HepG2 (cell line): ENCODE results near the gene SHANK2. TPM values are rescaled to one million over a fixed set of nuclear protein-coding genes. Genes with fewer than 3 reads are reported as not detected.

Experiments
- CBX1 ChIP-seq: IDR thresholded peaks from one replicate; pipeline ENCODE4 v1.6.1; 2016; ENCODE audit warnings: antibody characterized with exemption, low read depth
- CEBPB ChIP-seq: IDR thresholded peaks from 2 replicates; pipeline ENCODE4 v1.6.1; 2011; ENCODE audit warnings: low read depth, low read length, improper control_type of control experiment, borderline replicate concordance
- MLXIP ChIP-seq: sonication (generic); formaldehyde crosslinking; IDR thresholded peaks from 2 replicates; pipeline ENCODE4 v1.9.0; 2021; ENCODE audit warnings: missing genetic modification reagents, borderline replicate concordance
- MYC ChIP-seq: sonication (generic); formaldehyde crosslinking; IDR thresholded peaks from 2 replicates; pipeline ENCODE4 v1.9.0; 2021; ENCODE audit warnings: missing genetic modification reagents, borderline replicate concordance
- NR2C2 ChIP-seq: sonication (generic); formaldehyde crosslinking; IDR thresholded peaks from 2 replicates; pipeline ENCODE4 v1.4.0; 2020; ENCODE audit warnings: missing genetic modification reagents, mild to moderate bottlenecking, moderate library complexity, borderline replicate concordance
- NR2F2 ChIP-seq: IDR thresholded peaks from 2 replicates; pipeline ENCODE4 v1.6.1; 2012; ENCODE audit warnings: low read depth, inconsistent platforms, borderline replicate concordance
- POLR2AphosphoS2 ChIP-seq: IDR thresholded peaks from 2 replicates; pipeline ENCODE4 v1.6.1; 2011; ENCODE audit warnings: low read depth, low read length, improper control_type of control experiment
- PRPF4 ChIP-seq: fragments of 200-400 bp; formaldehyde crosslinking; IDR thresholded peaks from 2 replicates; pipeline ENCODE4 v1.6.1; 2016; ENCODE audit warnings: low read length, low read depth; ENCODE audit not compliant: poor library complexity, severe bottlenecking
- REST ChIP-seq, 2 experiments: IDR thresholded peaks; 2 replicates each; pipeline ENCODE4 v1.6.1; 2011 to 2012; ENCODE audit warnings: low read length in 2 of 2, borderline replicate concordance in 1 of 2, low read depth in 1 of 2, mild to moderate bottlenecking in 1 of 2, moderate library complexity in 1 of 2
- SPEN ChIP-seq: sonication (generic); formaldehyde crosslinking; IDR thresholded peaks from 2 replicates; pipeline ENCODE4 v1.5.1; 2020; ENCODE audit warnings: low read depth, mild to moderate bottlenecking, missing genetic modification reagents
- TCF7L2 ChIP-seq: IDR thresholded peaks from 2 replicates; pipeline ENCODE4 v1.6.1; 2011; ENCODE audit warnings: mild to moderate bottlenecking, low read depth, low read length, moderate library complexity
- ZEB1 ChIP-seq: IDR thresholded peaks from 2 replicates; pipeline ENCODE4 v1.6.1; 2012; ENCODE audit warnings: mild to moderate bottlenecking, low read depth, inconsistent platforms; ENCODE audit not compliant: insufficient replicate concordance
- ZNF260 ChIP-seq: sonication (generic); formaldehyde crosslinking; IDR thresholded peaks from 2 replicates; pipeline ENCODE4 v1.4.0; 2020; ENCODE audit warnings: missing genetic modification reagents, low read depth, mild to moderate bottlenecking, borderline replicate concordance
- ZNF383 ChIP-seq: sonication (generic); formaldehyde crosslinking; IDR thresholded peaks from 2 replicates; pipeline ENCODE4 v1.4.0; 2020; ENCODE audit warnings: missing genetic modification reagents, mild to moderate bottlenecking, borderline replicate concordance
- ZNF652 ChIP-seq: IDR thresholded peaks from 2 replicates; pipeline ENCODE4 v1.6.1; 2016; ENCODE audit warnings: low read depth, borderline replicate concordance
- ZNF7 ChIP-seq: IDR thresholded peaks from 2 replicates; pipeline ENCODE4 v1.6.1; 2016; ENCODE audit warnings: missing biosample characterization, missing genetic modification reagents
- ZNF761 ChIP-seq: sonication (generic); formaldehyde crosslinking; conservative IDR thresholded peaks from 2 replicates; pipeline ENCODE4 v1.4.0; 2020; ENCODE audit warnings: mild to moderate bottlenecking, missing genetic modification reagents
- ZNF770 ChIP-seq: sonication (generic); formaldehyde crosslinking; IDR thresholded peaks from 2 replicates; pipeline ENCODE4 v1.5.0; 2020; ENCODE audit warnings: mild to moderate bottlenecking, missing genetic modification reagents
- polyA plus RNA-seq, 8 experiments: library from polyadenylated mRNA; depleted of rRNA in 3 of 8; stranded (reverse) in 7 of 8; unstranded in 1 of 8; fragments of >200 nt; fragmentation: Illumina TruSeq in 4 of 8; extraction: Trizol in 4 of 8; gene quantifications; 2 replicates each; pipeline versions ENCODE4 v1.2.1 to v1.2.3, GENCODE V29; 2011 to 2016; ENCODE audit warnings: low read depth in 4 of 8, missing spikeins in 1 of 8, mixed read lengths in 1 of 8; ENCODE audit not compliant: insufficient read depth in 1 of 8
- total RNA-seq, 5 experiments: library from RNA; depleted of rRNA; stranded (reverse); fragments of >200 nt; fragmentation: Illumina TruSeq; extraction: Trizol; gene quantifications; 2 replicates each; pipeline ENCODE4 v1.2.3, GENCODE V29; 2016; ENCODE audit warnings: low read depth in 1 of 5
- TF ChIP-seq, protein P1 (sequence below): sonication (generic); formaldehyde crosslinking; IDR thresholded peaks from 2 replicates; pipeline ENCODE4 v1.4.0; 2020; ENCODE audit warnings: missing genetic modification reagents, borderline replicate concordance

Gene SHANK2
- total and polyA plus RNA-seq, 2 of the 13 experiments (the other 11 are each of a cell fraction or from before 2014, with no cell fraction given), result 10.2 to 13.0 TPM

- TF ChIP-seq NR2F2 (peak; percentile 68; the same call in 1 of the 2 replicates), ZEB1 (no peak), CEBPB (peak; percentile 100), MYC (CRISPR knock-in tag) (peak; percentile 47), ZNF260 (no peak), TCF7L2 (no peak), ZNF652 (CRISPR knock-in tag) (peak; percentile 78), POLR2AphosphoS2 (no peak), ZNF383 (CRISPR knock-in tag) (0 out of 2 replicates have a peak, but pooled peaks have one; percentile 32), SPEN (CRISPR knock-in tag) (peak; percentile 89), MLXIP (CRISPR knock-in tag) (no peak), CBX1 (no peak), ZNF770 (CRISPR knock-in tag) (no peak), ZNF7 (CRISPR knock-in tag) (no peak), ZNF761 (CRISPR knock-in tag) (peak; percentile 64; the same call in 1 of the 2 replicates), REST (IDR thresholded peaks at IDR 0.05; ENCODE audit: borderline replicate concordance in 1 of 2, low read depth in 1 of 2, low read length in 2 of 2) (no peak), PRPF4 (no peak), NR2C2 (CRISPR knock-in tag) (peak; percentile 65; the same call in 1 of the 2 replicates)
- TF ChIP-seq, protein P1, sequence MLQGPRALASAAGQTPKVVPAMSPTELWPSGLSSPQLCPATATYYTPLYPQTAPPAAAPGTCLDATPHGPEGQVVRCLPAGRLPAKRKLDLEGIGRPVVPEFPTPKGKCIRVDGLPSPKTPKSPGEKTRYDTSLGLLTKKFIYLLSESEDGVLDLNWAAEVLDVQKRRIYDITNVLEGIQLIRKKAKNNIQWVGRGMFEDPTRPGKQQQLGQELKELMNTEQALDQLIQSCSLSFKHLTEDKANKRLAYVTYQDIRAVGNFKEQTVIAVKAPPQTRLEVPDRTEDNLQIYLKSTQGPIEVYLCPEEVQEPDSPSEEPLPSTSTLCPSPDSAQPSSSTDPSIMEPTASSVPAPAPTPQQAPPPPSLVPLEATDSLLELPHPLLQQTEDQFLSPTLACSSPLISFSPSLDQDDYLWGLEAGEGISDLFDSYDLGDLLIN (CRISPR knock-in tag), result no peak
Measured at GRCh38 chr11:71240865-71241691, 11.3 kb downstream of the SHANK2 start (continued).
